CD4-positive, alpha-beta T cell (primary cell): ENCODE measurements around the gene ANXA2. TPM values are rescaled to one million over a fixed set of nuclear protein-coding genes. Genes with fewer than 3 reads are reported as not detected.

Source experiments
- ATAC-seq: fragments of 200-7000 bp; cut with Tn5 transposase; one replicate; pipeline ENCODE4 v1.10.0; 2022; ENCODE audit warnings: mild to moderate bottlenecking; ENCODE audit not compliant: poor library complexity
- CTCF ChIA-PET: fragments of 350-600 bp; sonication (Branson Sonifier 250); formaldehyde crosslinking; loops from one replicate; lab custom pipeline; 2021; ENCODE audit warnings: antibody characterized with exemption, inconsistent platforms; lab: Charles Lee
- POLR2A ChIA-PET: fragments of 350-600 bp; sonication (Branson Sonifier 250); formaldehyde crosslinking; loops from one replicate; lab custom pipeline; 2021; ENCODE audit warnings: antibody characterized with exemption, inconsistent platforms; lab: Charles Lee
- DNase-seq, 14 experiments: peaks; one replicate each; pipeline ENCODE4 v3.0.0-alpha.2; 2013 to 2020; ENCODE audit warnings: mixed read lengths in 2 of 14
- H3K27ac ChIP-seq, 2 donors: one replicate each; pipeline versions ENCODE4 v1.5.1 to v1.7.0; 2013; ENCODE audit warnings: low read length in 2 of 2, low read depth in 1 of 2, mild to moderate bottlenecking in 1 of 2
- H3K27me3 ChIP-seq, 2 experiments: 1 replicate in 1 of 2; 2 replicates in 1 of 2; pipeline versions ENCODE4 v1.6.1 to v1.7.0; 2013; ENCODE audit warnings: low read length in 2 of 2, control low read depth in 1 of 2, mild to moderate bottlenecking in 1 of 2, moderate library complexity in 1 of 2; ENCODE audit not compliant: insufficient read depth in 2 of 2, control insufficient read depth in 1 of 2
- H3K36me3 ChIP-seq: one replicate; pipeline ENCODE4 v1.6.1; 2013; ENCODE audit warnings: low read length, control low read depth; ENCODE audit not compliant: insufficient read depth
- H3K4me1 ChIP-seq: one replicate; pipeline ENCODE4 v1.6.1; 2013; ENCODE audit warnings: low read length, control low read depth; ENCODE audit not compliant: insufficient read depth
- H3K4me3 ChIP-seq: one replicate; pipeline ENCODE4 v1.5.1; 2013; ENCODE audit warnings: mild to moderate bottlenecking, low read length, moderate library complexity
- H3K9me3 ChIP-seq, 2 experiments: 1 replicate in 1 of 2; 2 replicates in 1 of 2; pipeline versions ENCODE4 v1.6.1 to v1.7.0; 2013; ENCODE audit warnings: low read length in 2 of 2, mild to moderate bottlenecking in 2 of 2, control low read depth in 1 of 2, moderate library complexity in 1 of 2; ENCODE audit not compliant: control insufficient read depth in 1 of 2, insufficient read depth in 1 of 2
- H3K27ac Mint-ChIP-seq: one replicate; pipeline ENCODE4 v1.8.0; 2020; ENCODE audit warnings: mixed read lengths
- H3K27me3 Mint-ChIP-seq: one replicate; pipeline ENCODE4 v1.8.0; 2021; ENCODE audit warnings: mixed read lengths
- H3K36me3 Mint-ChIP-seq: one replicate; pipeline ENCODE4 v1.8.0; 2021; ENCODE audit warnings: low read depth, mixed read lengths
- H3K4me1 Mint-ChIP-seq: one replicate; pipeline ENCODE4 v1.8.0; 2021; ENCODE audit warnings: low read depth, mixed read lengths
- H3K4me3 Mint-ChIP-seq: one replicate; pipeline ENCODE4 v1.8.0; 2020; ENCODE audit warnings: mild to moderate bottlenecking, mixed read lengths
- H3K9me3 Mint-ChIP-seq: one replicate; pipeline ENCODE4 v1.8.0; 2020; ENCODE audit warnings: mixed read lengths
- CTCF ChIP-seq: fragments of 200-600 bp; IDR thresholded peaks from one replicate; pipeline ENCODE4 v1.8.0; 2022; ENCODE audit warnings: antibody characterized with exemption, mild to moderate bottlenecking
- intact Hi-C, 2 experiments: fragments of 100-400 bp; cut with DNase I in 1 of 2; cut with micrococcal nuclease in 1 of 2; formaldehyde crosslinking; loops; one replicate each; pipeline versions ENCODE4 v1.15.1 to v1.9.0; 2023 to 2025; cut with DNase I, micrococcal nuclease
- total RNA-seq, 174 experiments: library from RNA in 2 of 174; stranded (reverse) in 2 of 174; gene quantifications; one replicate each; pipeline ENCODE4 v1.2.3 and lab custom pipeline; 2021 to 2026

The ANXA2 gene
- total RNA-seq, 2 experiments from 2014 or later, result 70.8 to 74.5 TPM

DNA sequence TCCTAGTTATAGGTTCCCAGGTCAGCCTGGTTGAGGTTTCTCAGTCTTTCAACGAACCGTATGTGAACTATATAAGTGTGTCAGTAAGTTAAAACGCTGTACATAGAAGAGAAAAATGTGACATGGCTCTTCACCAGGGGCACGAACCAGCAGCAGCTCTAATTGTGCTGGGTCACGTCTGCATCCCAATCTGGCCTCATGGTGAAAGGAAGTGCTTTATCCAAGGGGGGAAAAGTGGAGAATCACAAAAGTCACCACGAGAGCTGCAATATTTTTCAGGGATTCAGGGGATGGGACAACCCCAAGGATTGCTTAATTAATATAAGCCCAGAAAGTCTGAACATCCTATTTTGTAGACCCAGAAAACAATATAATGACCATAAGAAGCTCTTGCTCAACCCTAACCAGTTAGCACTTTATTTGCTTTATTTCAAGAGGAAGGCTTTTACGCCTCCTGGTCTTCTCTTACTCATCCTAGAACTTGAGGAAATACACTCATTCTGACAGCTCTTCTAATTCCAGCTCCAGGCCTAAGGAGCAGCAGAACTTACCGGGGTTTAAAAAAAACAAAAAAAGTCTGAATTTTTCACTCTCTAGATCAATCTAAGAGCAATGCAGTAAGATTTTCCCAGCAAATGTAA, 16.5 kb downstream of the ANXA2 start:
- H3K9me3 ChIP-seq, result no peaks in the 10 kb centered on the region
- DNase-seq (no peak), ATAC-seq (no peak)
- H3K27ac ChIP-seq, result no peak overlapping the region
- H3K36me3 Mint-ChIP-seq, result peaks cover 52% of the 10 kb centered on the region
- H3K4me3 Mint-ChIP-seq, result no peak overlapping the region
- intact Hi-C loops, result no loop called here
- no peaks in the 10 kb centered on the region for H3K4me1 ChIP-seq
- no peaks in the 10 kb centered on the region for H3K27me3 ChIP-seq
- TF ChIP-seq CTCF, result no peak
- H3K27ac Mint-ChIP-seq, result no peak overlapping the region
- no peak overlapping the region for H3K4me3 ChIP-seq
- H3K27me3 Mint-ChIP-seq, result no peaks in the 10 kb centered on the region
- H3K4me1 Mint-ChIP-seq, result no peaks in the 10 kb centered on the region
- CTCF ChIA-PET, result no interaction called here
- H3K9me3 Mint-ChIP-seq, result no peaks in the 10 kb centered on the region
- peaks cover 54% of the 10 kb centered on the region for H3K36me3 ChIP-seq
- POLR2A ChIA-PET, result no interaction called here

DNA sequence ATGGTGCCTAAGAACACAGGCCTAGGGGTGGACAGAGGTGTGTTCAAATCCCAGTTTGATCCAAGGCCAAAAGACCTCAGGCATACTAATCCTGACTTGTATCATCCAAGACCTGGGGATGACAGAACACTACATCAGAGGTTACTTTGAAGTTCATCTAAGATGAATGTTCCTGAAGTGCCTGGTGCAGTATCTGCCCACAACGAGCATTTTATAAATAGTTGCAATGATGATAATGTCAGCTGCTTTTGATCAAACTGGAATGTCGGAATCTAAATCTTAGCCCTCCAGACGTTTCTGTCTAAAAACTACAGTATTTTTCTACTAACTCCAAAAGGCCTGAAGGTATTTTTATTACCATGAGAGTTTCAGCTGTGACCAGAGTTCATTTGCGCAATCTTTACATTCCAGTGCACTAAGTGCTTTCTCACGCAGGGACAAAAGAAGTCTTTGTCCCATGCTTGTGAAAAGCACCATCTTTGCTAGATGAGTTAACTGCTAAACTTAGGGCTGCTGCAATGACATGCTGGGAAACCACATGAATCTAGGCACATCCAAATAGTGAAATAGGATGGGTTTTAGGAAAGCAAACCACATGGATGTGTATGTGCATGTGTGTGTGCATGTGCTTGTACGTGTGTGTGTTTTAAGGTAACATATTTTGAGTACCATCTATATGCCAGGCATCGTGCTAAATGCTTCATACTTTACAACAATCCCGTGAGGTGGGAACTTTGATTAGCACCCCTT, 18.1 kb downstream of the ANXA2 start:
- Histone ChIP-seq H3K27me3 (no peaks in the 10 kb centered on the region), H3K4me3 (no peak overlapping the region), H3K4me1 (no peaks in the 10 kb centered on the region), H3K9me3 (no peaks in the 10 kb centered on the region), H3K27ac (no peak overlapping the region), H3K36me3 (peaks cover 59% of the 10 kb centered on the region)
- Mint-ChIP-seq H3K9me3 (no peaks in the 10 kb centered on the region), H3K27me3 (no peaks in the 10 kb centered on the region), H3K4me3 (no peak overlapping the region), H3K36me3 (peaks cover 64% of the 10 kb centered on the region), H3K4me1 (no peaks in the 10 kb centered on the region), H3K27ac (no peak overlapping the region)
- CTCF ChIA-PET, result no interaction called here
- no peak for TF ChIP-seq CTCF
- POLR2A ChIA-PET, result no interaction called here
- intact Hi-C loops, result loop anchor here in 1 of 2 experiments (10.0 kb wide), 1 partner anchor 65 kb away; no protein-coding TSS in a partner anchor
- DNase-seq, result no peak
- ATAC-seq, result no peak

DNA sequence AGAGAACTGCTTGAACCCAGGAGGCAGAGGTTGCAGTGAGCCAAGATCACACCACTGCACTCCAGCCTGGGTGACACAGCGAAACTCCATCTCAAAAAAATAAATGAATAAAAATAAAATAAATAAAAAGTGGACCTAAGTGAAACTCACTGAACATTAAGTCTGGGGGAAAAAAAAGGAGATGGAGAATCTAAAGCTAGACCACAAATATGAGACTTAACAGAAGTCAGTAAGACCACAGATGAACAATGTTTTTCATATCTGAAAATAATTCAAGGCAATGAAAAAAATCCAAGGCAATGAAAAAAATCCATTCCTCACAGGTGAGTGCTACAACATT, 18.6 kb downstream of the ANXA2 start:
- H3K36me3 Mint-ChIP-seq, result peaks cover 61% of the 10 kb centered on the region
- CTCF ChIA-PET, result no interaction called here
- no peak overlapping the region for H3K4me3 ChIP-seq
- no peaks in the 10 kb centered on the region for H3K9me3 ChIP-seq
- no peaks in the 10 kb centered on the region for H3K9me3 Mint-ChIP-seq
- no peak overlapping the region for H3K27ac ChIP-seq
- ATAC-seq (no peak), DNase-seq (no peak)
- no peak for TF ChIP-seq CTCF
- POLR2A ChIA-PET, result no interaction called here
- H3K27ac Mint-ChIP-seq, result no peak overlapping the region
- H3K36me3 ChIP-seq, result peaks cover 61% of the 10 kb centered on the region
- no peak overlapping the region for H3K4me3 Mint-ChIP-seq
- H3K27me3 Mint-ChIP-seq, result no peaks in the 10 kb centered on the region
- intact Hi-C loops, result loop anchor here in 1 of 2 experiments (10.0 kb wide), 1 partner anchor 64 kb away; no protein-coding TSS in a partner anchor
- no peaks in the 10 kb centered on the region for H3K27me3 ChIP-seq
- no peaks in the 10 kb centered on the region for H3K4me1 Mint-ChIP-seq
- no peaks in the 10 kb centered on the region for H3K4me1 ChIP-seq
